Prostate gland (tissue), 2 donors: ENCODE data around the gene SESN1. TPM values are rescaled to one million over a fixed set of nuclear protein-coding genes. Genes with fewer than 3 reads are reported as not detected.

Source experiments
- DNase-seq: peaks from one replicate; pipeline ENCODE4 v3.0.0-alpha.2; 2019; ENCODE audit warnings: low spot score
- H3K27ac ChIP-seq, 2 donors: fragments of 200-600 bp; sonication (generic); 2 replicates each; pipeline ENCODE4 v1.5.1; 2017 to 2019
- H3K27me3 ChIP-seq: fragments of 200-600 bp; sonication (generic); replicated peaks from 2 replicates; pipeline ENCODE4 v1.5.1; 2019; ENCODE audit not compliant: insufficient read depth
- H3K36me3 ChIP-seq, 2 donors: fragments of 200-600 bp; sonication (generic); 1 replicate in 1 of 2; 2 replicates in 1 of 2; pipeline versions ENCODE4 v1.5.1 to v1.8.1; 2017 to 2019
- H3K4me1 ChIP-seq: fragments of 200-600 bp; sonication (generic); replicated peaks from 2 replicates; pipeline ENCODE4 v1.5.1; 2019
- H3K4me3 ChIP-seq, 2 donors: fragments of 200-600 bp; sonication (generic); 2 replicates each; pipeline ENCODE4 v1.5.1; 2017 to 2019
- H3K9me3 ChIP-seq: fragments of 200-600 bp; sonication (generic); 2 replicates; pipeline ENCODE4 v1.5.1; 2017
- CTCF ChIP-seq, 4 experiments: fragments of 200-600 bp in 2 of 4; fragments of 450-650 bp in 2 of 4; sonication (generic) in 2 of 4; IDR thresholded peaks; 1 replicate in 3 of 4; 2 replicates in 1 of 4; pipeline ENCODE4 v1.5.1; 2016 to 2019; ENCODE audit warnings: antibody characterized with exemption in 4 of 4, mild to moderate bottlenecking in 2 of 4, moderate library complexity in 2 of 4
- POLR2A ChIP-seq: fragments of 450-650 bp; IDR thresholded peaks from one replicate; pipeline ENCODE4 v1.6.1; 2016; ENCODE audit warnings: antibody characterized with exemption, mild to moderate bottlenecking
- POLR2AphosphoS5 ChIP-seq: sonication (generic); formaldehyde crosslinking; IDR thresholded peaks from one replicate; pipeline ENCODE4 v1.6.1; 2017; ENCODE audit warnings: antibody characterized with exemption
- WGBS: methylation state at CpG from one replicate; pipeline ENCODE4 v1.1.5; 2018; 5-methylcytosine and 5-hydroxymethylcytosine counted together
- intact Hi-C: fragments of 100-400 bp; cut with DNase I; formaldehyde crosslinking; loops from one replicate; pipeline ENCODE4 v1.14.2; 2022
- total RNA-seq, 2 donors: library from RNA; depleted of rRNA; stranded (reverse); fragments of >200 nt; gene quantifications; one replicate each; pipeline ENCODE4 v1.1.0, GENCODE V29; 2016

SESN1 gene
- total RNA-seq, 2 donors from 2014 or later = 92.2 to 140 TPM

- DNase-seq = no peak
- no peaks in the 10 kb centered on the region for H3K9me3 ChIP-seq
- no peaks in the 10 kb centered on the region for H3K36me3 ChIP-seq
- no peaks in the 10 kb centered on the region for H3K27me3 ChIP-seq
- intact Hi-C loops = no loop called here
- no peaks in the 10 kb centered on the region for H3K4me1 ChIP-seq
- TF ChIP-seq CTCF (IDR thresholded peaks at IDR 0.05) (no peak), POLR2AphosphoS5 (no peak), POLR2A (no peak)
- no peak overlapping the region for H3K27ac ChIP-seq
- 76% methylated on average over 1 of the region's 1 CpG for WGBS
- no peak overlapping the region for H3K4me3 ChIP-seq
These were observed 44.1 kb downstream of the SESN1 start for GRCh38 chr6:109050447-109051102.

GRCh38 chr6:109050012-109050411 is 44.6 kb downstream of the SESN1 start:
- DNase-seq = peak; percentile 39
- Histone ChIP-seq H3K4me3 (no peak overlapping the region), H3K9me3 (no peaks in the 10 kb centered on the region), H3K36me3 (no peaks in the 10 kb centered on the region), H3K27ac (no peak overlapping the region), H3K4me1 (no peaks in the 10 kb centered on the region), H3K27me3 (no peaks in the 10 kb centered on the region)
- 45% methylated on average over 2 of the region's 2 CpGs for WGBS
- intact Hi-C loops = no loop called here
- TF ChIP-seq POLR2AphosphoS5 (peak; percentile 51), CTCF (IDR thresholded peaks at IDR 0.05) (no peak)

- no peaks in the 10 kb centered on the region for H3K9me3 ChIP-seq
- WGBS = 84% methylated on average over 3 of the region's 3 CpGs
- H3K4me3 ChIP-seq = no peak overlapping the region
- no peaks in the 10 kb centered on the region for H3K36me3 ChIP-seq
- intact Hi-C loops = no loop called here
- no peaks in the 10 kb centered on the region for H3K4me1 ChIP-seq
- TF ChIP-seq POLR2A = no peak
- TF ChIP-seq POLR2AphosphoS5 = no peak
- no peak for TF ChIP-seq CTCF (IDR thresholded peaks at IDR 0.05)
- no peaks in the 10 kb centered on the region for H3K27me3 ChIP-seq
- no peak for DNase-seq
- no peak overlapping the region for H3K27ac ChIP-seq
These were observed 45.8 kb downstream of the SESN1 start for GRCh38 chr6:109048670-109049415.

- no peaks in the 10 kb centered on the region for H3K4me1 ChIP-seq
- no peak overlapping the region for H3K4me3 ChIP-seq
- no peaks in the 10 kb centered on the region for H3K27me3 ChIP-seq
- H3K27ac ChIP-seq = no peak overlapping the region
- H3K36me3 ChIP-seq = no peaks in the 10 kb centered on the region
- 27% methylated on average over 1 of the region's 1 CpG for WGBS
- H3K9me3 ChIP-seq = no peaks in the 10 kb centered on the region
- TF ChIP-seq CTCF (IDR thresholded peaks at IDR 0.05) (no peak), POLR2A (no peak), POLR2AphosphoS5 (no peak)
- intact Hi-C loops = no loop called here
- no peak for DNase-seq
These were observed 46.5 kb downstream of the SESN1 start for GRCh38 chr6:109048176-109048575.

GRCh38 chr6:109045493-109045892 is 49.2 kb downstream of the SESN1 start:
- Histone ChIP-seq H3K27ac (no peak overlapping the region), H3K36me3 (no peaks in the 10 kb centered on the region), H3K9me3 (no peaks in the 10 kb centered on the region), H3K4me1 (no peaks in the 10 kb centered on the region), H3K4me3 (no peak overlapping the region), H3K27me3 (no peaks in the 10 kb centered on the region)
- DNase-seq = no peak
- intact Hi-C loops = no loop called here
- 100% methylated on average over 1 of the region's 1 CpG for WGBS
- TF ChIP-seq CTCF (IDR thresholded peaks at IDR 0.05) = no peak
- no peak for TF ChIP-seq POLR2AphosphoS5
- no peak for TF ChIP-seq POLR2A
